Spleen (tissue), 7 donors: ENCODE measurements around the gene SYNM.

Experiments used
- POLR2A ChIP-seq, 3 donors: fragments of 450-650 bp; IDR thresholded peaks; one replicate each; pipeline ENCODE4 v1.5.1; 2017; ENCODE audit warnings: antibody characterized with exemption in 3 of 3, mild to moderate bottlenecking in 1 of 3
- POLR2AphosphoS5 ChIP-seq, 3 donors: sonication (generic); formaldehyde crosslinking; IDR thresholded peaks; one replicate each; pipeline ENCODE4 v1.5.1; 2017; ENCODE audit warnings: antibody characterized with exemption in 3 of 3
- TF ChIP-seq, protein P1 (sequence below), 11 experiments: fragments of 200-600 bp in 7 of 11; fragments of 450-650 bp in 4 of 11; sonication (generic) in 4 of 11; IDR thresholded peaks in 8 of 11; conservative IDR thresholded peaks in 3 of 11; 1 replicate in 7 of 11; 2 replicates in 4 of 11; pipeline versions ENCODE4 v1.4.0 to v1.8.0; 2016 to 2021; ENCODE audit warnings: antibody characterized with exemption in 11 of 11, inconsistent platforms in 4 of 11, mild to moderate bottlenecking in 1 of 11
- donor health status: DM: no; HTN: no; CAD: no; lungs with moderate emphysema.
- donor health status: DM: no; HTN: no; CAD: no.
- donor health status: DM: no; HTN: no; CAD: no.

DNA sequence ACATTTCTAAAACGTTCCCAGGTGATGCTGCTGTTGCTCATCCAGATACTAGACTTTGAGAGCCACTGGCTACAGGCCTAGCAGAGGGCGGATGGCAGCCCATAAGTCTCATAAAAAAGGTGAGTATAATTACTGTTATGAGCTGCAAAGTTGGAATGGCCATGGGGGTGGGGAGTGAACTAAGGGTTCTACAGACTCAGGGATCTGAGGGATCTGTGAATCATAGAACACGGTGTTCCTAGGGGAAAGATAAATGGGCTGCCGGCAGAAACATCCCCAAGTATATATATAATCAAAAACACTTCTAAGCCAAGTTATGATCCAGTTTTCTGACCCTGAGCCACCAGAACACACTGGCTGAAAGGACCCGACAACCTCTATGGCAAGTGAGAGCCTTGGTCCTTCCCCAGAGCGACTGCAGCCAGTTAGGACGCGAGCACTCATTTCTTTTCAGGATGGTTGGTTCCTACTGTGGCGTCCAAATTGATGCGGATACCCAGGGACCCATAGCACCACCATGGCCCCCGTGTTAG lies 7.9 kb upstream of the SYNM start:
- no peak for TF ChIP-seq POLR2A (IDR thresholded peaks at IDR 0.05)
- TF ChIP-seq, protein P1, sequence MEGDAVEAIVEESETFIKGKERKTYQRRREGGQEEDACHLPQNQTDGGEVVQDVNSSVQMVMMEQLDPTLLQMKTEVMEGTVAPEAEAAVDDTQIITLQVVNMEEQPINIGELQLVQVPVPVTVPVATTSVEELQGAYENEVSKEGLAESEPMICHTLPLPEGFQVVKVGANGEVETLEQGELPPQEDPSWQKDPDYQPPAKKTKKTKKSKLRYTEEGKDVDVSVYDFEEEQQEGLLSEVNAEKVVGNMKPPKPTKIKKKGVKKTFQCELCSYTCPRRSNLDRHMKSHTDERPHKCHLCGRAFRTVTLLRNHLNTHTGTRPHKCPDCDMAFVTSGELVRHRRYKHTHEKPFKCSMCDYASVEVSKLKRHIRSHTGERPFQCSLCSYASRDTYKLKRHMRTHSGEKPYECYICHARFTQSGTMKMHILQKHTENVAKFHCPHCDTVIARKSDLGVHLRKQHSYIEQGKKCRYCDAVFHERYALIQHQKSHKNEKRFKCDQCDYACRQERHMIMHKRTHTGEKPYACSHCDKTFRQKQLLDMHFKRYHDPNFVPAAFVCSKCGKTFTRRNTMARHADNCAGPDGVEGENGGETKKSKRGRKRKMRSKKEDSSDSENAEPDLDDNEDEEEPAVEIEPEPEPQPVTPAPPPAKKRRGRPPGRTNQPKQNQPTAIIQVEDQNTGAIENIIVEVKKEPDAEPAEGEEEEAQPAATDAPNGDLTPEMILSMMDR (IDR thresholded peaks at IDR 0.05 in 8 of 11, conservative IDR thresholded peaks at IDR 0.05 in 3 of 11), result no peak
- no peak for TF ChIP-seq POLR2AphosphoS5 (IDR thresholded peaks at IDR 0.05)
